Measurements from ENCODE around the gene AK5.
"Not testable (repeated sequence)": the region's sequence is repeated elsewhere in the genome, so short reads cannot be mapped to it uniquely, and the experiment has no call there.

Gene AK5

DNA sequence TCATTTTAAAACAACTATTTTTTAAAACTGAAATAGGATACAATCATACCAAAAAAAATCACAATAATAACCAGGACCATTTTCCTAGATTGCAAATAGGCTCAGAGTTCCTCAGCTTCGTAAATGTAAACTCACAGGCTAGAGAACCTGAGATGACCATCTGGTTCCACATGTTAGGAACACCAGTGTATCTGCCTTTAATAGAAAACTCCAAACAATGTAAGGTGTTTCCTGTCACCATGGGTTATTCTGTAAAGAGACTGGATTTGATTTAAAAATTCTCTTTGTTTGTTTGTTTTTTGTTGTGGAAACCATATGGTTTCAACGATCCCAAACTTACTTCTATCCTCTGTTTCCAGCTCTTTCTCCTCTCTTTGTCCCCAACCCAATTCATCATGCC lies 203.1 kb downstream of the AK5 start:
- FAIRE-seq = no peak

GRCh38 chr1:77487631-77488030 lies 205.8 kb downstream of the AK5 start:
- DNase-seq (ENCODE audit: insufficient read length, low spot score) (no peak), FAIRE-seq (no peak)

More for the DNA sequence above, 203.1 kb downstream of the AK5 start:
- DNase-seq (ENCODE audit: insufficient read length, low spot score) = no peak

GRCh38 chr1:77489910-77490309 lies 208.1 kb downstream of the AK5 start:
- no peak for DNase-seq (ENCODE audit: insufficient read length, low spot score)
- FAIRE-seq = no peak

GRCh38 chr1:77494026-77494425 lies 212.2 kb downstream of the AK5 start:
- no peak for FAIRE-seq

DNA sequence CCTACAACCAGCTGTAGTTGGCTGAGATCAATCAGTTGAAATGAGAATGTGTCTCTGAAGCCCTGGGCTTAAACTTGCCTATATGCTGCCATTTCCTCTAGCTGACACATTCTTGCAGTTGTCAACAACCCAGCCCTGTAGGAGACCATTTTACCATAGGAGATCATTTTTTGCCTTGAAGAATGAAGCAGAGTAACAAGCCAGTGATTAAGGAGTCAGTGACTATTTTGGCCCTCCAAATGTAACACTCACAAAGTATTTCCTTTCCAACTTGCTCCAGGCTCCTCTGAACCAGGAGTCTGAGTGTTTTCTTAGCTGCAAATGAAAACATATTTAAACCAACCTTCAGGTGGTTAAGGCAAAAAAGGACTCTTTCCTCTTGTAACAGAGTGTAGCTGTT lies 217.1 kb downstream of the AK5 start:
- DNase-seq (ENCODE audit: insufficient read length, low spot score) (no peak), FAIRE-seq (no peak)

More at GRCh38 chr1:77494026-77494425, 212.2 kb downstream of the AK5 start:
- DNase-seq (ENCODE audit: insufficient read length, low spot score) = no peak

GRCh38 chr1:77499466-77499865 lies 217.6 kb downstream of the AK5 start:
- FAIRE-seq (no peak), DNase-seq (ENCODE audit: insufficient read length, low spot score) (no peak)

- DNase-seq (ENCODE audit: insufficient read length, low spot score) (no peak), FAIRE-seq (peak; percentile 8)
Measured at GRCh38 chr1:77504986-77505385, 223.2 kb downstream of the AK5 start.

- DNase-seq (ENCODE audit: insufficient read length, low spot score) (no peak), FAIRE-seq (no peak)
Measured at GRCh38 chr1:77506771-77507170, 225.0 kb downstream of the AK5 start.

GRCh38 chr1:77509051-77509492 lies 227.3 kb downstream of the AK5 start:
- DNase-seq (ENCODE audit: insufficient read length, low spot score) = no peak

GRCh38 chr1:77509898-77510297 lies 228.1 kb downstream of the AK5 start:
- FAIRE-seq (no peak), DNase-seq (ENCODE audit: insufficient read length, low spot score) (no peak)

More at GRCh38 chr1:77509051-77509492, 227.3 kb downstream of the AK5 start:
- no peak for FAIRE-seq

GRCh38 chr1:77511440-77511840 lies 229.6 kb downstream of the AK5 start:
- DNase-seq (ENCODE audit: insufficient read length, low spot score) (no peak), FAIRE-seq (no peak)

GRCh38 chr1:77512650-77513049 lies 230.8 kb downstream of the AK5 start:
- FAIRE-seq = not testable (repeated sequence)

GRCh38 chr1:77513839-77514763 lies 232.3 kb downstream of the AK5 start:
- no peak for DNase-seq (ENCODE audit: insufficient read length, low spot score)

More at GRCh38 chr1:77512650-77513049, 230.8 kb downstream of the AK5 start:
- not testable (repeated sequence) for DNase-seq (ENCODE audit: insufficient read length, low spot score)

DNA sequence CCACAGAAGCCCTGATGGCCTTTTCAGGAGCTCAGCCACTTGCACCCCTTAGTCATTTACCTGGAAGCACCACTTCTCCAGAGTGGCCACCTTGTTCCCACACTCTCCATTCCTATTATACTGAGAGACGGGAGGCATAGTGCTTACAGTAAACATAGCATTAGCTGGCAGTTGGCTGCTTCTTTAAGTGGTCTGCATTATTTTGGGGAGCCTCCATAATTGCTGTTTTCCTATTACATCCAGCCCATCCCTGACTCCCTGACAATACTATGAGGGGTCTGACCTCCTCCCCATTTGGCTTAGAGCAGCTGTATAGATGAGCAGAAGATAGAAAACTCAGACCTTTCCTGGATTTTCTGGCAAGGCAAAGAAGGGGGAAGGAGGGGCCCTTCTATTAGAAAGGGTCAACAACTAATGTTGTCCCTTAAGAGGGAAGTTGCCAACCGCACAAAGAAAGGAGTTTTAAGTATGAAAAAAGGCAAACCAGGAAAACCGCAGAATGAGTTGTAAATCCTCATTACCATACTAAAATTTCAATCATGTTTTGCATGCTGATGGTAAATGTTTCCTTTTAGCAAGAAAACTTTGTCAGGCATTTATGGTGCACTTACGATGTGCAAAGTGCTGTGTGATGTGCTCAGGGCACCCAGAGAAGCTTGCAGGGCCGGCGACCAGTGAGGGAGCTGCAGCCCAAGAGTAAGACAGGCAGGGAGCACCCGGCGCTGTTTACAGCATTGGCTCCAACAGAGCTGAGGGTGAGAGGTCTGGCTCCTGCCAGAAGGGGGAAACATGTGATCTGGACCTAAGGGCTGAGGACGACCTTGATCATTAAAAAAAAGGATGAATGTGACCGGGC lies 233.3 kb downstream of the AK5 start:
- FAIRE-seq (no peak), DNase-seq (ENCODE audit: insufficient read length, low spot score) (no peak)

More at GRCh38 chr1:77513839-77514763, 232.3 kb downstream of the AK5 start:
- FAIRE-seq = no peak

GRCh38 chr1:77516106-77516505 lies 234.3 kb downstream of the AK5 start:
- FAIRE-seq (no peak), DNase-seq (ENCODE audit: insufficient read length, low spot score) (no peak)

GRCh38 chr1:77524038-77524437 lies 242.2 kb downstream of the AK5 start:
- FAIRE-seq (no peak), DNase-seq (ENCODE audit: insufficient read length, low spot score) (no peak)

- DNase-seq (ENCODE audit: insufficient read length, low spot score); FAIRE-seq: not testable (repeated sequence)
Measured at GRCh38 chr1:77531149-77531548, 249.3 kb downstream of the AK5 start.

DNA sequence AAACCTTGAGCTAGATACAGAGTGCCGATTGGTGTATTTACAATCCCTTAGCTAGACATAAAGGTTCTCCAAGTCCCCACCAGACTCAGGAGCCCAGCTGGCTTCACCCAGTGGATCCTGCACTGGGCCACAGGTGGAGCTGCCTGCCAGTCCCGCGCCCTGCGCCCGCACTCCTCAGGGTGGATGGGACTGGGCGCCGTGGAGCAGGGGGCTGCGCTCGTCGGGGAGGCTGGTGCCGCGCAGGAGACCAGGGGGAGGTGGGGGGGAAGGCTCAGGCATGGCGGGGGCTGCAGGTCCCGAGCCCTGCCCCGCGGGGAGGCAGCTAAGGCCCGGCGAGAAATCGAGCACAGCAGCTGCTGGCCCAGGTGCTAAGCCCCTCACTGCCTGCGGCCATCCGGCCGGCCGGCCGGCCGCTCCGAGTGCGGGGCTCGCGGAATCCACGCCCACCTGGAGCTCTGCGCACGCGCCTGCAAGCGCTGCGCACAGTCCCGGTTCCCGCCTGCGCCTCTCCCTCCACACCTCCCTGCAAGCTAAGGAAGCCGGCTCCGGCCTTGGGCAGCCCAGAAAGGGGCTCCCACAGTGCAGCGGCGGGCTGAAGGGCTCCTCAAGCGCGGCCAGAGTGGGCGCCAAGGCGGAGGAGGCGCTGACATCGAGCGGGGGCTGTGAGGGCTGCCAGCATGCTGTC lies 249.9 kb downstream of the AK5 start:
- FAIRE-seq; DNase-seq (ENCODE audit: insufficient read length, low spot score): not testable (repeated sequence)

GRCh38 chr1:77532641-77533040 lies 250.8 kb downstream of the AK5 start:
- FAIRE-seq = no peak
- DNase-seq (ENCODE audit: insufficient read length, low spot score) = no peak

DNA sequence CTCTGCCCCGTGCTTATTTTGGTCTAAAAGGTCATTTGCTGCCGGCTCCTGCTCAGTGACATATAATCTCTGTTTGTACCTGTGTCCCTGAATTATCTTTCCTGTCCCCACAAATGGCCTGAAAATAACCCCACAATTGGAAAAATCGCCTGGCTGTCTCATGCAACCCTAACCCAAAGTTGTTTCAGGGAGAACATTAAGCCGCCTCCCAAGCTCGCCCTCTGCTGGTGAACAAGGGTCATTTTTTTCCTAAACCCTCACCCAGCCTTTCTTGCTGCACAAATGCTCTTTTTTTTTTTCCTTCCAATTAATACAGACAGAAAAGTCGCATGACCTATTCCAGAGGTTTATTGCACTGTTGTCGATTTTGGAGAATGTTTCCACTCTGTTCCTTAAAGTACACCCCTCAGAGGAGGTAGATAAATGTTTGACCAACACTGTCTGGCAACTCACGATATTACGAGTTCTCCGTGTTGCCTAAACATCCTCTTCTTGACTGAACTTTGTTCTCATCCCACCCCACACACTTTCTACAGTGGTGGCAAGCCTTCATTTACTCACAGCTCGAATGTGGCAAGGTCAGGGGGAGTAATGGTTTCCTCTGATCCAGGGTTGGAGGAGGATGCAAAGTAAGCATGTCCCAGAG lies 252.0 kb downstream of the AK5 start:
- peak; percentile 65 for DNase-seq (ENCODE audit: insufficient read length, low spot score)
- peak; percentile 97 for FAIRE-seq
